ENCODE data around the gene DDX4. TPM values are rescaled to one million over a fixed set of nuclear protein-coding genes. Genes with fewer than 3 reads are reported as not detected.

Gene DDX4
- total RNA-seq, 1 donor from 2014 or later: not detected

DNA sequence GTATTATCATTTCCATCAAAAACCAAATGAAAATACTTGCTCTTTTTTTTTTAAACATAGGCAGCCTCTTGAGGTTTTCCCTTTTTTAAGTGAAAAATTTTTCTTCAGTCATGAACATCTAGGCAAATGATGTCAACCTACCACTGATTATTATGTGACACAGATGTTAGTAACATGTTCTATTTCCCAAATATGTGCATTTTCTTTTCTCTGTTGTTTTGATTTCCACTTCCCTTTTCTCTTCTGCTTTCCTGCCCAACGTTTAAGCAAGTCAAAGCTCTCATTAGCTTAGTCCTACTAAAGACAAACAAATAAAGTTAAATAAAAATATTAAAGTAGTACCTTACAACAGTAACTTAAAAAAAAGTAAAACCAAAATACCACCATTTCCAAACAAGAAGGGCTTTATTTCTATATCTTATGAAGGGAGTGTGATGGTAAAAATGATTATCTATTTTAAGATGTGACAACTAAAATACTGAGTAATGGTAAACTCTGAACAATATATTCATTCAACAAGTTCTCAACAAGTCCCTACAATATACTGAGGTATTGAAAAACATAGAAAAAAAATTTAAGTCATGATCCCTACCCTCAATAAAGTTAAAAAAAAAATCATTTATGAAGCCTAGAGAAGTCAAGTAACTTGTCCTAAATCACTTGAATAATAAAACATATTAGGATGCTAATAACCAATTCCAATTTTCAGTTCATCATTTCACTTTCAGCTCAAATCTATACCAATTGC, 35.1 kb upstream of the DDX4 start:
- no peaks in the 10 kb centered on the region for H3K27me3 ChIP-seq (ENCODE audit: control insufficient read depth in 3 of 3, insufficient read depth in 3 of 3, low read length in 3 of 3)
- H3K9ac ChIP-seq (ENCODE audit: low read depth in 1 of 3, low read length in 3 of 3): no peak overlapping the region
- H3K27ac ChIP-seq (ENCODE audit: low read depth, low read length): no peak overlapping the region
- peaks cover 0 to 4% (median 0%) of the 10 kb centered on the region in 3 donors for H3K36me3 ChIP-seq (ENCODE audit: control insufficient read depth in 3 of 3, insufficient read depth in 3 of 3, low read length in 3 of 3)
- no peak overlapping the region for H3K4me3 ChIP-seq (ENCODE audit: low read length in 3 of 3)
- H3K4me1 ChIP-seq (ENCODE audit: control insufficient read depth in 3 of 3, insufficient read depth in 3 of 3, low read length in 3 of 3): peaks cover 0 to 3% (median 0%) of the 10 kb centered on the region in 3 donors
- no peaks in the 10 kb centered on the region for H3K9me3 ChIP-seq (ENCODE audit: control insufficient read depth in 3 of 3, low read length in 3 of 3)

DNA sequence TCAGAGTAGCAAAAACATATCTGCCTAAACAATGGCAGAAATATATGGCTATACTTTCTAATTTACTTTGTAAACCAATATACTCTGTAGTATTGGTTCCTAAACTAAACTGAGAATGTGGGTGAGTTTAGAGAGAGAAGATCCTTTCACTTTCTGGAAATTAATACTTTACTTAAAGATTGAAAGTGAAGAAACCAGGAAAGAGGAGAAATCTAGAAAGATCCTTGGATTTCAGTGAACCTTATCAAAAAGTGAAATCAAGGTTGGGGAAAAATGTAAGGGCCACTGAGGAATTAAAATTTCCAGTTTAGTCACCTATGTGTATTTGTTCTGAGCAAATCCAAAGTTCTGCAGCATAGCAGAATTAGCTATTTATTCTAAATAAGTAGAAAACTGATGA, 31.6 kb upstream of the DDX4 start:
- Histone ChIP-seq H3K9ac (ENCODE audit: low read depth in 1 of 3, low read length in 3 of 3) (no peak overlapping the region), H3K36me3 (ENCODE audit: control insufficient read depth in 3 of 3, insufficient read depth in 3 of 3, low read length in 3 of 3) (peaks cover 0 to 4% (median 0%) of the 10 kb centered on the region in 3 donors), H3K4me3 (ENCODE audit: low read length in 3 of 3) (no peak overlapping the region), H3K27me3 (ENCODE audit: control insufficient read depth in 3 of 3, insufficient read depth in 3 of 3, low read length in 3 of 3) (no peaks in the 10 kb centered on the region), H3K9me3 (ENCODE audit: control insufficient read depth in 3 of 3, low read length in 3 of 3) (no peaks in the 10 kb centered on the region), H3K4me1 (ENCODE audit: control insufficient read depth in 3 of 3, insufficient read depth in 3 of 3, low read length in 3 of 3) (peaks cover under 1 to 2% (median under 1%) of the 10 kb centered on the region in 3 donors), H3K27ac (ENCODE audit: low read depth, low read length) (no peak overlapping the region)

DNA sequence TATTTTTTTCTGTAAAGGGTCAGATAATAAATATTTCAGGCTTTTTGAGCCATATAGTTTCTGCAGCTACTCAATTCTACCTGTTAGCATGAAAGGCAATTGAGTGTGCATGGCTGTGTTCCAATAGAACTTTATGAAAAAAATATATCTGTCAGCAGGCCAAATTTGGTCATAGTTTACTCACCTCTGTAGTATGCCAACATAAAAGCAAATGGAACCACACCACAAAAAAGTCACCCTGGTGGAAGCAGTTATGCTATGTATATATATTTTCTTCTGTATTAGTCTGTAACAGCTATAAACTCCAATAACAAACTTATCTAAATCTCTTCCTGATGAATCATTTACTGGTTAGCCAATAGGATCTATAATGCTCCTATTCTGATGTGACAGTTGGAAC, 29.1 kb upstream of the DDX4 start:
- peaks cover 0 to under 1% (median 0%) of the 10 kb centered on the region in 3 donors for H3K36me3 ChIP-seq (ENCODE audit: control insufficient read depth in 3 of 3, insufficient read depth in 3 of 3, low read length in 3 of 3)
- H3K9me3 ChIP-seq (ENCODE audit: control insufficient read depth in 3 of 3, low read length in 3 of 3): no peaks in the 10 kb centered on the region
- H3K9ac ChIP-seq (ENCODE audit: low read depth in 1 of 3, low read length in 3 of 3): no peak overlapping the region
- H3K27ac ChIP-seq (ENCODE audit: low read depth, low read length): no peak overlapping the region
- H3K27me3 ChIP-seq (ENCODE audit: control insufficient read depth in 3 of 3, insufficient read depth in 3 of 3, low read length in 3 of 3): no peaks in the 10 kb centered on the region
- no peak overlapping the region for H3K4me3 ChIP-seq (ENCODE audit: low read length in 3 of 3)
- peaks cover 10 to 13% (median 12%) of the 10 kb centered on the region in 3 donors for H3K4me1 ChIP-seq (ENCODE audit: control insufficient read depth in 3 of 3, insufficient read depth in 3 of 3, low read length in 3 of 3)

DNA sequence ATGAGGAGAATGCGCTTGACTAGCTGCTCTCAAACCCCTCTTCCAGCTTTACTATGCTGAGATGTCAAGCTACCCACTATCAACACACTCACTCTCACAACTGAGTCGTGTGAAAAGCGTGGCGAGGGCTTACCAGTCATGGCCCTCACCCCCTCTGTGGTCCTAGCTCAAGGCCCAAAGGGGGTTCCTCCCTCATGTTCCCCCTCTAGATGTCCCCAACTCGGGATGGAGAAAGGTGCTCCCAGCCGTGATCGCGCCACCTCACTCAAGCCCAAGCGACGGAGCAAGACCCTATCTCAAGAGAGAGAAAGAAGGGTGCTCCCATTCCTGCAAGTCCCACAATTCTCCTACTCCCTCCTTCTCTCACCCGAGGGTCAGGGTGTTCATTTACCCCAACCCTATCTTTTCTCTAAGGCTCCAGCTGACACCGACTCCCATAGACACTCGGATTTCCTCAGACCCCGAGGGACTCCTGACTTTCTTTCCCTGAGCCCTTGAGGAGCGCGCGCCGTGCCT, 26.3 kb upstream of the DDX4 start:
- H3K36me3 ChIP-seq (ENCODE audit: control insufficient read depth in 3 of 3, insufficient read depth in 3 of 3, low read length in 3 of 3): no peaks in the 10 kb centered on the region
- no peaks in the 10 kb centered on the region for H3K27me3 ChIP-seq (ENCODE audit: control insufficient read depth in 3 of 3, insufficient read depth in 3 of 3, low read length in 3 of 3)
- peak overlapping the region; percentile 88 to 96 (median 89) for H3K9ac ChIP-seq (ENCODE audit: low read depth in 1 of 3, low read length in 3 of 3)
- H3K4me3 ChIP-seq (ENCODE audit: low read length in 3 of 3): peak overlapping the region; percentile 98 to 99 (median 99)
- H3K4me1 ChIP-seq (ENCODE audit: control insufficient read depth in 3 of 3, insufficient read depth in 3 of 3, low read length in 3 of 3): peaks cover 10 to 13% (median 12%) of the 10 kb centered on the region in 3 donors
- H3K27ac ChIP-seq (ENCODE audit: low read depth, low read length): peak overlapping the region; percentile 51
- H3K9me3 ChIP-seq (ENCODE audit: control insufficient read depth in 3 of 3, low read length in 3 of 3): no peaks in the 10 kb centered on the region

DNA sequence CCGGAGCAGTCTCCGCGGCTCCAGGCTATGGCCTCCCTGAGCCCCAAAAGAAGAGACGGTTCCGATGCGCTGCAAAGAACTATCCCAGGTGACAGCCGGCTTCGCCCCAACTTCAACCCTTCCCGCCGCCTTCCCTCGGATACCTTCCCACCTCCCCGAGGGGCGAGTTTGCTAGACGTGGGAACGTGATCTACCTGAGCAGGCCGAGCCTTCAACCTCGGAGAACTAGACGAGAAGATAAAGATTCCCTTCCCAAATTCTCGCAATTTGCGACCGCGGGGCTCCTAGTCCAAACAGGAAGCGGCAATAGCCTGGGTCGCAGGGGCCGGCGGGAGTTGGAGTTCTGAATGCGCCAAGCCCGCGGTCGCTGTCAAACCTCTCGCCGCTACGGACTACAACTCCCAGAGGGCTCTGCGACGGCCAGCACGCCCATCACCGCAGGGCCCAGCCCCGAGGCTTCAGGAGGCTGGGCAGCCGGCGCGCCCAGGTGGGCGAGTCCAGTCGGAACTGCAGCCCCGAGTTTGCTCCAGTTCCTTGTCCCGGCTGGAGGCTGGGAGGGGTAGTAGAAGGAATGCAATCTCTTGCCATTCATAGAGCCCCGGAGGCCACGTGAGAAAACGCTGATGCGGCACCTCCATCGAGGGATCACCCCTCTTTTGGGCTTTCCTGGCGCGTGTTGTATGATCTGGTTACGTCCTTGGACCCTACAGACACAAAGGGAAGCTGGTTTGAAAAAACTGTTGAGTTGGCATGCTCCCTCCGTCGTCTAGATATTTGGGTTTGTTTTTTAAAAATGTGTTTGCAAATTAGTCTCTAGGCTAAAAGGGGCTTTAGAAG, 25.6 kb upstream of the DDX4 start, which contains the start of gene SLC38A9:
Gene SLC38A9, minus strand, starts transcription at position 302 of the 837 bp plus-strand sequence. CDS start 14,366 bp downstream, outside the sequence.
- H3K27ac ChIP-seq (ENCODE audit: low read depth, low read length): peak within 1 kb of the TSS; percentile 51

DNA sequence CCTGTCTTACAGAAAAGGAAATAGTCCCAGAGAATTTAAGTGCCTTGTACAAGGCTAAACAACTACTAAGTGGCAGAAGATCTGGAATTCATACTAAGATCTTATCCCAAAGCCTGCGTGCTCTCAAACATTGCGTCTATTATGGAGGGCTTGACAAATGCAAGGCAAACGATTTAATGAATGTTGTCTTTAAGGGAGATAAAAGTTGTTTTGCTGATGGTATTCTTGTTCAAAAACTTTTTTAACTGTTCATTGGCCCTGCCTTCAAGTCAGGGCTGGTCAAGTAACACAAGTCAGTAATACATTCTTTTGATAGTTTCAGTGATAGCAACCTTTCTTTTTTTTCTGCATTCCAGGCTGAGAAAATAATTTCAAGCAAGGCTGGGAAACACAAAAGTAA, 24.0 kb upstream of the DDX4 start:
- Histone ChIP-seq H3K4me1 (ENCODE audit: control insufficient read depth in 3 of 3, insufficient read depth in 3 of 3, low read length in 3 of 3) (peaks cover 10 to 13% (median 12%) of the 10 kb centered on the region in 3 donors), H3K4me3 (ENCODE audit: low read length in 3 of 3) (no peak overlapping the region), H3K36me3 (ENCODE audit: control insufficient read depth in 3 of 3, insufficient read depth in 3 of 3, low read length in 3 of 3) (no peaks in the 10 kb centered on the region)

More for the DNA sequence above, 25.6 kb upstream of the DDX4 start, which contains the start of gene SLC38A9:
- Histone ChIP-seq H3K36me3 (ENCODE audit: control insufficient read depth in 3 of 3, insufficient read depth in 3 of 3, low read length in 3 of 3) (no peaks in the 10 kb centered on the region), H3K9me3 (ENCODE audit: control insufficient read depth in 3 of 3, low read length in 3 of 3) (no peaks in the 10 kb centered on the region), H3K9ac (ENCODE audit: low read depth in 1 of 3, low read length in 3 of 3) (peak within 1 kb of the TSS; percentile 88 to 96 (median 89)), H3K4me3 (ENCODE audit: low read length in 3 of 3) (peak within 1 kb of the TSS; percentile 98 to 99 (median 99)), H3K4me1 (ENCODE audit: control insufficient read depth in 3 of 3, insufficient read depth in 3 of 3, low read length in 3 of 3) (peaks cover 10 to 13% (median 12%) of the 10 kb centered on the region in 3 donors), H3K27me3 (ENCODE audit: control insufficient read depth in 3 of 3, insufficient read depth in 3 of 3, low read length in 3 of 3) (no peaks in the 10 kb centered on the region)

DNA sequence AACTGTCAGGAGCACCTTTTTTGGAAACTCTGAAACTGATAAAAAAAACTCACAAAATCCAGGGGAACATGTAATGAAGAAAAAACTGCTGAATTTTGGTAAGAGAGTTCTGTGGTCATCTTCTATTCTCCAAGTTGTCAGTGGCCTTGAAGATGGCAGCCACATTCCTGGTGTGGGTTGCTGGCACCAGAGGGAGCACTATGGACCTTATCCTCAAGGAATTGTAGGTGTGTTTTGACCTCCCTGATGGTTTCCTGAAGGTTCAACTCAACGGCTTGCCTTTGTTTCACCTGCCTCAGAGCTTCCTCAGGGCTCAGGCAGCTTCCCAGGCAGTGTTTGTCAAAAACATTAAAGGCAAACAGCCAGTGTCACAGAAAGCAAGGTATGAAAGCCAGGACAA, 23.5 kb upstream of the DDX4 start:
- no peak overlapping the region for H3K9ac ChIP-seq (ENCODE audit: low read depth in 1 of 3, low read length in 3 of 3)
- no peaks in the 10 kb centered on the region for H3K9me3 ChIP-seq (ENCODE audit: control insufficient read depth in 3 of 3, low read length in 3 of 3)
- no peak overlapping the region for H3K27ac ChIP-seq (ENCODE audit: low read depth, low read length)
- no peak overlapping the region for H3K4me3 ChIP-seq (ENCODE audit: low read length in 3 of 3)
- H3K4me1 ChIP-seq (ENCODE audit: control insufficient read depth in 3 of 3, insufficient read depth in 3 of 3, low read length in 3 of 3): peaks cover 10 to 13% (median 12%) of the 10 kb centered on the region in 3 donors
- no peaks in the 10 kb centered on the region for H3K27me3 ChIP-seq (ENCODE audit: control insufficient read depth in 3 of 3, insufficient read depth in 3 of 3, low read length in 3 of 3)
- no peaks in the 10 kb centered on the region for H3K36me3 ChIP-seq (ENCODE audit: control insufficient read depth in 3 of 3, insufficient read depth in 3 of 3, low read length in 3 of 3)

More for the DNA sequence above, 24.0 kb upstream of the DDX4 start:
- H3K27ac ChIP-seq (ENCODE audit: low read depth, low read length): no peak overlapping the region
- no peaks in the 10 kb centered on the region for H3K27me3 ChIP-seq (ENCODE audit: control insufficient read depth in 3 of 3, insufficient read depth in 3 of 3, low read length in 3 of 3)
- H3K9ac ChIP-seq (ENCODE audit: low read depth in 1 of 3, low read length in 3 of 3): no peak overlapping the region
- H3K9me3 ChIP-seq (ENCODE audit: control insufficient read depth in 3 of 3, low read length in 3 of 3): no peaks in the 10 kb centered on the region

DNA sequence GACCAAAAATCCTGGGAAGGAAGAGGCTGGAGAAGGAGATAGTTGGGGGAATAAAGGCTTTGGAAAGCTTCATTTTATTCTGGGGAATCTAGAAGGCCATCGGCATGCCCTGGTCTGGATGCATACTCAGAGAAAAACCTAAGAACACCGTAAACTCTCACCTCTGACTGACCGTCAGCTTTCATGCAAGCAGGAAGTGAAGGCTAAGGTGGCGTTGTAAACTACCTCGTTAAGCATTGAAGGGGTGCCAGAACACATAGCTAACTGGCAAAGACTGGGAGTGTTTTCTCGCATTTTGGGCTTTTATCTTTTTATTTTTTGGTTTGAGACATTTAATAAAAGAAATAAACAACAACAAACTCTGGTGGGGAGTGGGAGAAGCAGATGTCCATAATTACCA, 23.1 kb upstream of the DDX4 start:
- Histone ChIP-seq H3K9ac (ENCODE audit: low read depth in 1 of 3, low read length in 3 of 3) (no peak overlapping the region), H3K4me1 (ENCODE audit: control insufficient read depth in 3 of 3, insufficient read depth in 3 of 3, low read length in 3 of 3) (peaks cover 10 to 13% (median 12%) of the 10 kb centered on the region in 3 donors), H3K4me3 (ENCODE audit: low read length in 3 of 3) (no peak overlapping the region), H3K27me3 (ENCODE audit: control insufficient read depth in 3 of 3, insufficient read depth in 3 of 3, low read length in 3 of 3) (no peaks in the 10 kb centered on the region), H3K9me3 (ENCODE audit: control insufficient read depth in 3 of 3, low read length in 3 of 3) (no peaks in the 10 kb centered on the region), H3K36me3 (ENCODE audit: control insufficient read depth in 3 of 3, insufficient read depth in 3 of 3, low read length in 3 of 3) (no peaks in the 10 kb centered on the region), H3K27ac (ENCODE audit: low read depth, low read length) (no peak overlapping the region)

DNA sequence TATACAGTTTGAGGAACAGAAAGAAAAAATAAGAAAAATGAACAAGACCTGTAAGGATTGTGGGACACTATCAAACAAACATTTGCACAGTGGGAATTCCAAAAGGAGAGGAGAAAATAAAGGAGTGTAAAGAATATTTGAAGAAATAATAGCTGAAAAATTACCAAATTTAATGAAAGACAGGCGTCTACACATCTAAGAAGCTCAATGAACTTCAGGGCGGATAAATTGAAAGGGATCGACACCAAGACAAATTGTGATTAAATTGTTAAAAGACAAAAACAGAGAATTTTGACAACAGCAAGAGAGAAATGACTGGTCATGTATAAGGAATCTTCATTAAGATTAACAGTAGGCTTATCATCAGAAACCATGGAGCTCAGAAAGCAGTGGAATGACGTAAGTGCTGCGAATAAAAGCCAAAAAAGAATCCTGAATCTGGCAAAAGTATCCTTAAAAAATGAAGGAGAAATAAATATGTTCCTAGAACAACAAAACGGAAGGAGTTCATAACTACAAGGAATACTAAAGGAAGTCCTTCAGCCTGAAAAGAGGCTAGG, 22.3 kb upstream of the DDX4 start:
- Histone ChIP-seq H3K9me3 (ENCODE audit: control insufficient read depth in 3 of 3, low read length in 3 of 3) (no peaks in the 10 kb centered on the region), H3K36me3 (ENCODE audit: control insufficient read depth in 3 of 3, insufficient read depth in 3 of 3, low read length in 3 of 3) (no peaks in the 10 kb centered on the region), H3K27ac (ENCODE audit: low read depth, low read length) (no peak overlapping the region), H3K4me1 (ENCODE audit: control insufficient read depth in 3 of 3, insufficient read depth in 3 of 3, low read length in 3 of 3) (peaks cover 10 to 13% (median 12%) of the 10 kb centered on the region in 3 donors), H3K4me3 (ENCODE audit: low read length in 3 of 3) (no peak overlapping the region), H3K27me3 (ENCODE audit: control insufficient read depth in 3 of 3, insufficient read depth in 3 of 3, low read length in 3 of 3) (no peaks in the 10 kb centered on the region), H3K9ac (ENCODE audit: low read depth in 1 of 3, low read length in 3 of 3) (no peak overlapping the region)
